Loucy (cell line): ENCODE data around the gene NADK.

Source experiments
- EZH2phosphoT487 ChIP-seq: fragments of 200-600 bp; IDR thresholded peaks from 2 replicates; pipeline ENCODE4 v1.6.1; 2018; ENCODE audit warnings: antibody characterized with exemption, mild to moderate bottlenecking, moderate library complexity, borderline replicate concordance
- TF ChIP-seq, protein P1 (sequence below): fragments of 200-600 bp; sonication (generic); conservative IDR thresholded peaks from 2 replicates; pipeline ENCODE4 v1.5.1; 2014; ENCODE audit warnings: mild to moderate bottlenecking, antibody characterized with exemption, low read length

DNA sequence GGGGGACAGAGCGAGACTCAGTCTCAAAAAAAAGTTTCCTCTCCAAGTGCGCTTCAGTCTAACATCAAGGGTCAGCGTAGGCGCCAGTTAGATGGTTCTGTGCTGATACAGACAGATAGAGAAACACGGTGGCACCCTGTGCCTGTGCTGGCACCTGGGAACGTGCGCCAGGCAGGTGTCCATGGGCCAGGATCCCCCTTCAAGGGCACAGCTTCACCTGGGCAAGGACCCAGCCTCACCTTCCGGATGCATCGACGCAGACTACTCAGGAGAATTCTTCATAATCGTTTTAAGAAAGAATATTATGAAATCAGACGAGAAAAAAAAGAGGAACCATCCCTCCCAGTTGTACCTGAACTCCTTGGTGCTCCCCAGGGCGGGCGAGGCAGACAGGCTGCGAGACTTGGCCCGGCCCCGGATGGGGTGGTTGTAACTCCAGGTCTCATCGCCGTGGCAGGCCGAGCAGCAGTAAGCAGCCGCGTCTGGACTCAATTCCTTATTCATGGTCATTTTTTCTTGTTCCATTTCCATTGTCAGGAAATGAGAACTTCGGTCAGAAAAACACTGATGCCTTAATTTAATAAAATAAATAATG lies 13.3 kb downstream of the NADK start:
- TF ChIP-seq, protein P1, sequence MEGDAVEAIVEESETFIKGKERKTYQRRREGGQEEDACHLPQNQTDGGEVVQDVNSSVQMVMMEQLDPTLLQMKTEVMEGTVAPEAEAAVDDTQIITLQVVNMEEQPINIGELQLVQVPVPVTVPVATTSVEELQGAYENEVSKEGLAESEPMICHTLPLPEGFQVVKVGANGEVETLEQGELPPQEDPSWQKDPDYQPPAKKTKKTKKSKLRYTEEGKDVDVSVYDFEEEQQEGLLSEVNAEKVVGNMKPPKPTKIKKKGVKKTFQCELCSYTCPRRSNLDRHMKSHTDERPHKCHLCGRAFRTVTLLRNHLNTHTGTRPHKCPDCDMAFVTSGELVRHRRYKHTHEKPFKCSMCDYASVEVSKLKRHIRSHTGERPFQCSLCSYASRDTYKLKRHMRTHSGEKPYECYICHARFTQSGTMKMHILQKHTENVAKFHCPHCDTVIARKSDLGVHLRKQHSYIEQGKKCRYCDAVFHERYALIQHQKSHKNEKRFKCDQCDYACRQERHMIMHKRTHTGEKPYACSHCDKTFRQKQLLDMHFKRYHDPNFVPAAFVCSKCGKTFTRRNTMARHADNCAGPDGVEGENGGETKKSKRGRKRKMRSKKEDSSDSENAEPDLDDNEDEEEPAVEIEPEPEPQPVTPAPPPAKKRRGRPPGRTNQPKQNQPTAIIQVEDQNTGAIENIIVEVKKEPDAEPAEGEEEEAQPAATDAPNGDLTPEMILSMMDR: no peak
- TF ChIP-seq EZH2phosphoT487: no peak
